Mesenchymal stem cell (in vitro differentiated cells and primary cell): Measurements from ENCODE around the gene PRR20A.
"Not testable (repeated sequence)": the region's sequence is repeated elsewhere in the genome, so short reads cannot be mapped to it uniquely, and the experiment has no call there.

Experiments
- DNase-seq: peaks from one replicate; pipeline ENCODE4 v3.0.0-alpha.2; 2013
- H2AFZ ChIP-seq: one replicate; pipeline ENCODE4 v1.6.1; 2013; ENCODE audit warnings: low read depth, mild to moderate bottlenecking, control low read depth, inconsistent platforms, low read length, moderate library complexity
- H2AK5ac ChIP-seq: 2 replicates; pipeline ENCODE4 v1.6.1; 2013; ENCODE audit warnings: low read length, moderate library complexity, mild to moderate bottlenecking, inconsistent platforms; ENCODE audit not compliant: severe bottlenecking
- H2BK120ac ChIP-seq: one replicate; pipeline ENCODE4 v1.6.1; 2013; ENCODE audit warnings: low read depth, mild to moderate bottlenecking, inconsistent platforms, low read length, moderate library complexity
- H2BK12ac ChIP-seq, 2 experiments: one replicate each; pipeline ENCODE4 v1.6.1; 2013; ENCODE audit warnings: inconsistent platforms in 2 of 2, low read length in 2 of 2, mild to moderate bottlenecking in 2 of 2, moderate library complexity in 2 of 2, control low read depth in 1 of 2
- H2BK15ac ChIP-seq: one replicate; pipeline ENCODE4 v1.6.1; 2013; ENCODE audit warnings: mild to moderate bottlenecking, low read depth, inconsistent platforms; ENCODE audit not compliant: poor library complexity, severe bottlenecking
- H2BK5ac ChIP-seq: 2 replicates; pipeline ENCODE4 v1.6.1; 2013; ENCODE audit warnings: low read depth, mild to moderate bottlenecking, low read length, control low read depth, inconsistent platforms; ENCODE audit not compliant: poor library complexity, severe bottlenecking
- H3K14ac ChIP-seq, 2 experiments: one replicate each; pipeline ENCODE4 v1.6.1; 2013; ENCODE audit warnings: inconsistent platforms in 2 of 2, low read length in 2 of 2, control low read depth in 1 of 2, mild to moderate bottlenecking in 1 of 2, moderate library complexity in 1 of 2
- H3K18ac ChIP-seq, 2 experiments: one replicate each; pipeline ENCODE4 v1.6.1; 2013; ENCODE audit warnings: inconsistent platforms in 2 of 2, low read length in 2 of 2, control low read depth in 1 of 2, low read depth in 1 of 2, mild to moderate bottlenecking in 1 of 2
- H3K23ac ChIP-seq, 2 experiments: one replicate each; pipeline ENCODE4 v1.6.1; 2013; ENCODE audit warnings: inconsistent platforms in 2 of 2, low read length in 2 of 2, mild to moderate bottlenecking in 2 of 2, moderate library complexity in 2 of 2, control low read depth in 1 of 2
- H3K27ac ChIP-seq: 2 replicates; pipeline ENCODE4 v1.5.1; 2013; ENCODE audit warnings: mild to moderate bottlenecking, moderate library complexity, low read length, control low read depth, inconsistent platforms; ENCODE audit not compliant: poor library complexity, severe bottlenecking
- H3K27me3 ChIP-seq, 2 experiments: 2 replicates each; pipeline versions ENCODE4 v1.6.1 to v1.7.0; 2013; ENCODE audit warnings: low read length in 2 of 2, mild to moderate bottlenecking in 2 of 2, moderate library complexity in 2 of 2, control low read depth in 1 of 2, inconsistent platforms in 1 of 2; ENCODE audit not compliant: control insufficient read depth in 1 of 2, insufficient read depth in 1 of 2
- H3K36me3 ChIP-seq, 2 experiments: 2 replicates each; pipeline versions ENCODE4 v1.6.1 to v1.7.0; 2013; ENCODE audit warnings: low read length in 2 of 2, control low read depth in 1 of 2, inconsistent platforms in 1 of 2, low read depth in 1 of 2, mild to moderate bottlenecking in 1 of 2; ENCODE audit not compliant: insufficient read depth in 2 of 2, control insufficient read depth in 1 of 2
- H3K4ac ChIP-seq, 2 experiments: one replicate each; pipeline ENCODE4 v1.6.1; 2013; ENCODE audit warnings: inconsistent platforms in 2 of 2, low read length in 2 of 2, mild to moderate bottlenecking in 2 of 2, moderate library complexity in 2 of 2, control low read depth in 1 of 2, low read depth in 1 of 2
- H3K4me1 ChIP-seq: 2 replicates; pipeline ENCODE4 v1.6.1; 2013; ENCODE audit warnings: low read depth, low read length, control low read depth; ENCODE audit not compliant: control insufficient read depth, insufficient read depth
- H3K4me2 ChIP-seq: 2 replicates; pipeline ENCODE4 v1.6.1; 2013; ENCODE audit warnings: low read length, mild to moderate bottlenecking, inconsistent platforms; ENCODE audit not compliant: poor library complexity, severe bottlenecking
- H3K4me3 ChIP-seq, 2 experiments: 2 replicates each; pipeline versions ENCODE4 v1.5.1 to v1.7.0; 2013; ENCODE audit warnings: low read length in 2 of 2, mild to moderate bottlenecking in 2 of 2, control low read depth in 1 of 2, low read depth in 1 of 2; ENCODE audit not compliant: insufficient read depth in 1 of 2
- H3K79me1 ChIP-seq: replicated peaks from 2 replicates; pipeline ENCODE4 v1.6.1; 2013; ENCODE audit warnings: mild to moderate bottlenecking, control low read depth, low read length, inconsistent platforms; ENCODE audit not compliant: poor library complexity, severe bottlenecking
- H3K9ac ChIP-seq: 2 replicates; pipeline ENCODE4 v1.7.0; 2013; ENCODE audit warnings: mild to moderate bottlenecking, low read length, moderate library complexity
- H3K9me3 ChIP-seq: 2 replicates; pipeline ENCODE4 v1.7.0; 2013; ENCODE audit warnings: mild to moderate bottlenecking, low read length; ENCODE audit not compliant: control insufficient read depth
- H4K8ac ChIP-seq: one replicate; pipeline ENCODE4 v1.6.1; 2013; ENCODE audit warnings: inconsistent platforms, mild to moderate bottlenecking, low read length, moderate library complexity
- H4K91ac ChIP-seq: one replicate; pipeline ENCODE4 v1.6.1; 2013; ENCODE audit warnings: mild to moderate bottlenecking, low read length, inconsistent platforms
- WGBS: methylation state at CpG from one replicate; pipeline ENCODE4 v1.1.7; 2013; ENCODE audit warnings: mixed read lengths; 5-methylcytosine and 5-hydroxymethylcytosine counted together

PRR20A gene

DNA sequence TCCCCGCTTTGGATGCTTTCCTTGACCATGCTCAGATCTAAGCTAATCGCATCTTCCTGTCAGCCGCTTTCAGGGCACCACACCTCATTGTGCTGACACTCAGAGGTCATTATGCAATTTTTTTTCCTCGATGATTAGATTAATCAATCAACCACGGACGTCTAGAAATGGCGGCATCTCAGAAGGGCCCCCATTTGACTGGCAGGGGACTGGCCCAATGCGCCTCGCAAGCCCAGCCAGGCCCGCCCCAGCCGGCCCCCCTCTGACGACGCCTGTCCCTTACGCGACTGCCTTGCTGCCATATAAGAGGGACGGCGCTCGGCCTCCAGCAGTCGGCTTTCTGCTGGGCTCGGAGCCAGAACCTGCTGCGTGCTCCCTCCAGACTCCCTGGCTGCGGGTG is 6.5 kb downstream of the PRR20A start, which contains the start of gene PRR20B:
PRR20B (plus strand) TSS at position 301 of the 400 bp plus-strand sequence. CDS start 387 bp downstream, outside the sequence.
- no CpG with 5 or more reads among the region's 22 CpGs for WGBS
- not testable (repeated sequence) for H3K4me2 ChIP-seq

DNA sequence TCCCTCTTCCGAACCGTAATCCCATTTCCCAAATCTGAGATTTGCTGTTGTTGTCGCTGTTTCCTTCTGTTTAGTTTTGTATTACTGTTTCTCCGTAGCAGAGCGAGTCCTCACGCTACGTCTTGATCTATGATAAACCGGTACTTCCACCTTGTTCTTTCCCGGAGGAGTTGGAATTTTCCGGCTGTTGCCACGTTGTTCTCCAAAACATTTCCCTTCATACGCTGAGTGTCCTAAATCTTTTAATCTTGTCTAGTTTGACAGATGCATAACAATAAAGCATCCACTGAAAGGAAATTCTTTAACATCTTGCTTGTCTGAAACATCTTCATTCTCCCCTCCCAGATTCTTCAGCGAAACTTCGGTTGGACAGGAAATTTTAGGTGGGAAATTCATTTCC is 7.4 kb downstream of the PRR20A start:
- H2AK5ac ChIP-seq, DNase-seq, H3K14ac ChIP-seq, H3K4ac ChIP-seq, H3K79me1 ChIP-seq, H4K8ac ChIP-seq, H3K27me3 ChIP-seq, H3K9ac ChIP-seq, H3K36me3 ChIP-seq, H3K4me1 ChIP-seq, H2BK120ac ChIP-seq, H3K18ac ChIP-seq, H2BK12ac ChIP-seq, H3K4me2 ChIP-seq, H2AFZ ChIP-seq, H4K91ac ChIP-seq, H2BK5ac ChIP-seq, H3K23ac ChIP-seq, H2BK15ac ChIP-seq, H3K27ac ChIP-seq, H3K4me3 ChIP-seq, H3K9me3 ChIP-seq: not testable (repeated sequence)
- 95% methylated on average over 6 of the region's 14 CpGs for WGBS

More for the DNA sequence above, 6.5 kb downstream of the PRR20A start, which contains the start of gene PRR20B:
- not testable (repeated sequence) for H3K4me1 ChIP-seq, H3K27me3 ChIP-seq, H3K4me3 ChIP-seq, H3K14ac ChIP-seq, H3K4ac ChIP-seq, H2AFZ ChIP-seq, DNase-seq, H2BK5ac ChIP-seq, H2BK12ac ChIP-seq, H3K79me1 ChIP-seq, H2BK15ac ChIP-seq, H2BK120ac ChIP-seq, H3K9me3 ChIP-seq, H3K36me3 ChIP-seq, H4K91ac ChIP-seq, H3K9ac ChIP-seq, H4K8ac ChIP-seq, H3K23ac ChIP-seq, H3K18ac ChIP-seq, H2AK5ac ChIP-seq, H3K27ac ChIP-seq

DNA sequence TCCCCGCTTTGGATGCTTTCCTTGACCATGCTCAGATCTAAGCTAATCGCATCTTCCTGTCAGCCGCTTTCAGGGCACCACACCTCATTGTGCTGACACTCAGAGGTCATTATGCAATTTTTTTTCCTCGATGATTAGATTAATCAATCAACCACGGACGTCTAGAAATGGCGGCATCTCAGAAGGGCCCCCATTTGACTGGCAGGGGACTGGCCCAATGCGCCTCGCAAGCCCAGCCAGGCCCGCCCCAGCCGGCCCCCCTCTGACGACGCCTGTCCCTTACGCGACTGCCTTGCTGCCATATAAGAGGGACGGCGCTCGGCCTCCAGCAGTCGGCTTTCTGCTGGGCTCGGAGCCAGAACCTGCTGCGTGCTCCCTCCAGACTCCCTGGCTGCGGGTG is 13.0 kb downstream of the PRR20A start, which contains the start of gene PRR20C:
PRR20C (plus strand) TSS at position 301 of the 400 bp plus-strand sequence. CDS start 387 bp downstream, outside the sequence.
- H3K27ac ChIP-seq, DNase-seq, H2BK15ac ChIP-seq, H3K4ac ChIP-seq, H3K14ac ChIP-seq, H3K4me3 ChIP-seq, H3K79me1 ChIP-seq, H3K27me3 ChIP-seq, H2AK5ac ChIP-seq, H3K36me3 ChIP-seq, H2BK12ac ChIP-seq, H2BK120ac ChIP-seq, H3K9me3 ChIP-seq, H4K8ac ChIP-seq, H3K9ac ChIP-seq, H3K4me1 ChIP-seq, H4K91ac ChIP-seq, H2AFZ ChIP-seq, H2BK5ac ChIP-seq, H3K18ac ChIP-seq, H3K4me2 ChIP-seq, H3K23ac ChIP-seq: not testable (repeated sequence)
- whole genome bisulfite sequencing = no CpG with 5 or more reads among the region's 22 CpGs

DNA sequence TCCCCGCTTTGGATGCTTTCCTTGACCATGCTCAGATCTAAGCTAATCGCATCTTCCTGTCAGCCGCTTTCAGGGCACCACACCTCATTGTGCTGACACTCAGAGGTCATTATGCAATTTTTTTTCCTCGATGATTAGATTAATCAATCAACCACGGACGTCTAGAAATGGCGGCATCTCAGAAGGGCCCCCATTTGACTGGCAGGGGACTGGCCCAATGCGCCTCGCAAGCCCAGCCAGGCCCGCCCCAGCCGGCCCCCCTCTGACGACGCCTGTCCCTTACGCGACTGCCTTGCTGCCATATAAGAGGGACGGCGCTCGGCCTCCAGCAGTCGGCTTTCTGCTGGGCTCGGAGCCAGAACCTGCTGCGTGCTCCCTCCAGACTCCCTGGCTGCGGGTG is 19.6 kb downstream of the PRR20A start, which contains the start of gene PRR20D:
PRR20D (plus strand) TSS at position 301 of the 400 bp plus-strand sequence. CDS start 387 bp downstream, outside the sequence.
- not testable (repeated sequence) for H3K4me3 ChIP-seq, H2BK5ac ChIP-seq, H3K4me1 ChIP-seq, H2AFZ ChIP-seq, H3K18ac ChIP-seq, H2BK15ac ChIP-seq, H3K9me3 ChIP-seq, H3K27me3 ChIP-seq, H2AK5ac ChIP-seq, H4K8ac ChIP-seq, H3K4ac ChIP-seq, H3K36me3 ChIP-seq, H2BK12ac ChIP-seq, DNase-seq, H3K79me1 ChIP-seq, H3K27ac ChIP-seq, H3K9ac ChIP-seq, H2BK120ac ChIP-seq, H3K14ac ChIP-seq, H4K91ac ChIP-seq, H3K4me2 ChIP-seq, H3K23ac ChIP-seq
- no CpG with 5 or more reads among the region's 22 CpGs for WGBS
